Activated naive CD4-positive, alpha-beta T cell (primary cell): ENCODE results near the gene LECT2.

ENCODE experiments used
- DNase-seq, 4 experiments: peaks; one replicate each; lab custom pipeline; 2025; lab: John Stamatoyannopoulos, UW

LECT2 gene

GRCh38 chr5:135954899-135955298 lies at the start of gene LECT2:
TSS of gene LECT2 (minus strand) at chr5:135954983. CDS start at chr5:135954833, 150 bp downstream.
- no peak for DNase-seq

- no peak for DNase-seq
These were observed 49.7 kb upstream of the LECT2 start for GRCh38 chr5:136004436-136004835.

GRCh38 chr5:136001466-136001981 lies 46.7 kb upstream of the LECT2 start:
- no peak for DNase-seq

- no peak for DNase-seq
These were observed 46.1 kb upstream of the LECT2 start for GRCh38 chr5:136000932-136001331.

GRCh38 chr5:136000147-136000546 lies 45.4 kb upstream of the LECT2 start:
- no peak for DNase-seq

- no peak for DNase-seq
These were observed 44.8 kb upstream of the LECT2 start for GRCh38 chr5:135999406-136000139.

GRCh38 chr5:135998889-135999288 lies 44.1 kb upstream of the LECT2 start:
- no peak for DNase-seq

- no peak for DNase-seq
These were observed 43.0 kb upstream of the LECT2 start for GRCh38 chr5:135997673-135998335.

- DNase-seq, result no peak
These were observed 41.8 kb upstream of the LECT2 start for GRCh38 chr5:135996611-135997010.

- no peak for DNase-seq
These were observed 41.2 kb upstream of the LECT2 start for GRCh38 chr5:135995976-135996375.

GRCh38 chr5:135993880-135994636 lies 39.3 kb upstream of the LECT2 start:
- no peak for DNase-seq

GRCh38 chr5:135993335-135993879 lies 38.6 kb upstream of the LECT2 start:
- no peak for DNase-seq

GRCh38 chr5:135991429-135991828 lies 36.6 kb upstream of the LECT2 start:
- no peak for DNase-seq

GRCh38 chr5:135990528-135991255 lies 35.9 kb upstream of the LECT2 start:
- DNase-seq, result no peak

- no peak for DNase-seq
These were observed 34.9 kb upstream of the LECT2 start for GRCh38 chr5:135989686-135990085.

GRCh38 chr5:135988546-135988945 lies 33.8 kb upstream of the LECT2 start:
- DNase-seq, result no peak

- no peak for DNase-seq
These were observed 32.2 kb upstream of the LECT2 start for GRCh38 chr5:135986891-135987401.

- no peak for DNase-seq
These were observed 31.6 kb upstream of the LECT2 start for GRCh38 chr5:135986401-135986800.

- no peak for DNase-seq
These were observed 31.2 kb upstream of the LECT2 start for GRCh38 chr5:135985951-135986350.

- no peak for DNase-seq
These were observed 25.8 kb upstream of the LECT2 start for GRCh38 chr5:135980620-135981019.

- DNase-seq, result no peak
These were observed 24.7 kb upstream of the LECT2 start for GRCh38 chr5:135979510-135979909.
